Tibial artery (tissue), 4 donors: ENCODE measurements around the gene PNMA8C.

Source experiments
- DNase-seq, 2 donors: peaks; one replicate each; pipeline ENCODE4 v3.0.0-alpha.2; 2019
- H3K27ac ChIP-seq, 2 donors: fragments of 200-600 bp; sonication (generic) in 1 of 2; 1 replicate in 1 of 2; 2 replicates in 1 of 2; pipeline ENCODE4 v1.5.1; 2018 to 2019; ENCODE audit warnings: mild to moderate bottlenecking in 1 of 2
- H3K27me3 ChIP-seq, 2 donors: fragments of 200-600 bp; sonication (generic) in 1 of 2; one replicate each; pipeline versions ENCODE4 v1.5.1 to v1.6.0; 2016 to 2019
- H3K36me3 ChIP-seq, 3 donors: fragments of 200-600 bp; sonication (generic) in 2 of 3; one replicate each; pipeline ENCODE4 v1.5.1; 2016 to 2019; ENCODE audit warnings: mild to moderate bottlenecking in 2 of 3
- H3K4me1 ChIP-seq, 4 donors: fragments of 200-600 bp; sonication (generic) in 2 of 4; 1 replicate in 3 of 4; 2 replicates in 1 of 4; pipeline ENCODE4 v1.5.1; 2016 to 2019
- H3K4me3 ChIP-seq, 2 donors: fragments of 200-600 bp; sonication (generic) in 1 of 2; 1 replicate in 1 of 2; 2 replicates in 1 of 2; pipeline ENCODE4 v1.5.1; 2018 to 2019; ENCODE audit warnings: mild to moderate bottlenecking in 2 of 2
- H3K9me3 ChIP-seq, 3 donors: fragments of 200-600 bp; sonication (generic) in 1 of 3; one replicate each; pipeline ENCODE4 v1.5.1; 2016 to 2019
- CTCF ChIP-seq, 2 experiments: fragments of 200-600 bp in 1 of 2; fragments of 450-650 bp in 1 of 2; IDR thresholded peaks; one replicate each; pipeline ENCODE4 v1.5.1; 2017 to 2019; ENCODE audit warnings: antibody characterized with exemption in 2 of 2, mild to moderate bottlenecking in 1 of 2, moderate library complexity in 1 of 2
- intact Hi-C: fragments of 100-400 bp; cut with DNase I; formaldehyde crosslinking; loops from one replicate; pipeline ENCODE4 v1.15.0; 2023; ENCODE audit warnings: low total_unique reads

PNMA8C gene

GRCh38 chr19:46461537-46461936 lies 32.8 kb upstream of the PNMA8C start:
- no peak for DNase-seq
- no peak overlapping the region for H3K27ac ChIP-seq
- no peak for TF ChIP-seq CTCF (IDR thresholded peaks at IDR 0.05)
- no peaks in the 10 kb centered on the region for H3K27me3 ChIP-seq
- no peak overlapping the region for H3K4me3 ChIP-seq
- no peaks in the 10 kb centered on the region for H3K36me3 ChIP-seq
- intact Hi-C loops, result no loop called here
- H3K9me3 ChIP-seq, result no peaks in the 10 kb centered on the region
- H3K4me1 ChIP-seq, result peaks cover 0 to 2% (median 0%) of the 10 kb centered on the region in 4 donors

GRCh38 chr19:46460981-46461380 lies 32.2 kb upstream of the PNMA8C start:
- TF ChIP-seq CTCF (IDR thresholded peaks at IDR 0.05), result no peak
- H3K27me3 ChIP-seq, result no peaks in the 10 kb centered on the region
- H3K27ac ChIP-seq, result no peak overlapping the region

GRCh38 chr19:46460055-46460454 lies 31.3 kb upstream of the PNMA8C start:
- H3K27ac ChIP-seq, result no peak overlapping the region
- no peaks in the 10 kb centered on the region for H3K36me3 ChIP-seq
- H3K4me1 ChIP-seq, result peaks cover 0 to 3% (median 0%) of the 10 kb centered on the region in 4 donors
- TF ChIP-seq CTCF (IDR thresholded peaks at IDR 0.05), result no peak
- H3K9me3 ChIP-seq, result no peaks in the 10 kb centered on the region
- H3K27me3 ChIP-seq, result no peaks in the 10 kb centered on the region
- DNase-seq, result no peak
- intact Hi-C loops, result no loop called here
- H3K4me3 ChIP-seq, result no peak overlapping the region

More at GRCh38 chr19:46460981-46461380, 32.2 kb upstream of the PNMA8C start:
- intact Hi-C loops, result no loop called here
- peak in 1 of 2 donors; percentile 9 for DNase-seq
- no peaks in the 10 kb centered on the region for H3K9me3 ChIP-seq
- no peak overlapping the region for H3K4me3 ChIP-seq
- H3K4me1 ChIP-seq, result peaks cover 0 to 3% (median 0%) of the 10 kb centered on the region in 4 donors
- H3K36me3 ChIP-seq, result no peaks in the 10 kb centered on the region

GRCh38 chr19:46456930-46457329 lies 28.2 kb upstream of the PNMA8C start:
- Histone ChIP-seq H3K4me1 (peaks cover 0 to 8% (median 2%) of the 10 kb centered on the region in 4 donors), H3K36me3 (no peaks in the 10 kb centered on the region), H3K9me3 (no peaks in the 10 kb centered on the region), H3K4me3 (no peak overlapping the region), H3K27ac (no peak overlapping the region), H3K27me3 (no peaks in the 10 kb centered on the region)
- no peak for TF ChIP-seq CTCF (IDR thresholded peaks at IDR 0.05)
- intact Hi-C loops, result no loop called here
- DNase-seq, result no peak

GRCh38 chr19:46454244-46454643 lies 25.5 kb upstream of the PNMA8C start:
- Histone ChIP-seq H3K4me3 (no peak overlapping the region), H3K27ac (no peak overlapping the region), H3K4me1 (peaks cover 0 to 25% (median 16%) of the 10 kb centered on the region in 4 donors), H3K27me3 (no peaks in the 10 kb centered on the region), H3K9me3 (no peaks in the 10 kb centered on the region), H3K36me3 (no peaks in the 10 kb centered on the region)
- TF ChIP-seq CTCF (IDR thresholded peaks at IDR 0.05), result no peak
- intact Hi-C loops, result no loop called here
- DNase-seq, result no peak

- no peaks in the 10 kb centered on the region for H3K9me3 ChIP-seq
- peaks cover 0 to 31% (median 16%) of the 10 kb centered on the region in 4 donors for H3K4me1 ChIP-seq
- H3K36me3 ChIP-seq, result no peaks in the 10 kb centered on the region
- intact Hi-C loops, result no loop called here
- no peak for TF ChIP-seq CTCF (IDR thresholded peaks at IDR 0.05)
- H3K27me3 ChIP-seq, result no peaks in the 10 kb centered on the region
- DNase-seq, result peak in 1 of 2 donors; percentile 10
- H3K27ac ChIP-seq, result no peak overlapping the region
- no peak overlapping the region for H3K4me3 ChIP-seq
Observed at GRCh38 chr19:46453661-46454060, 24.9 kb upstream of the PNMA8C start.
